Stimulated activated CD8-positive, alpha-beta memory T cell treated with anti-CD3 and anti-CD28 coated beads, Interleukin-7, amount 100 ng/mL, for 24 hours (primary cell): ENCODE measurements around the gene SIN3B.

Experiments used
- DNase-seq: peaks from one replicate; pipeline ENCODE4 v3.0.0-alpha.2; 2020; ENCODE audit warnings: low read depth

SIN3B gene

GRCh38 chr19:16889366-16889882, 60.2 kb downstream of the SIN3B start:
- DNase-seq, result no peak

- no peak for DNase-seq
Measured at GRCh38 chr19:16889883-16890460, 60.8 kb downstream of the SIN3B start.

- DNase-seq, result no peak
Measured at GRCh38 chr19:16890461-16891184, 61.4 kb downstream of the SIN3B start.

- DNase-seq, result no peak
Measured at GRCh38 chr19:16891696-16892382, 62.6 kb downstream of the SIN3B start.

GRCh38 chr19:16892436-16892835, 63.2 kb downstream of the SIN3B start:
- DNase-seq, result no peak

- no peak for DNase-seq
Measured at GRCh38 chr19:16892868-16893685, 63.9 kb downstream of the SIN3B start.

- no peak for DNase-seq
Measured at GRCh38 chr19:16893686-16893989, 64.4 kb downstream of the SIN3B start.

- DNase-seq, result no peak
Measured at GRCh38 chr19:16894080-16894479, 64.9 kb downstream of the SIN3B start.

- no peak for DNase-seq
Measured at GRCh38 chr19:16895467-16896145, 66.4 kb downstream of the SIN3B start.

- DNase-seq, result no peak
Measured at GRCh38 chr19:16896146-16897028, 67.2 kb downstream of the SIN3B start.

GRCh38 chr19:16897029-16897855, 68.0 kb downstream of the SIN3B start:
- peak; percentile 48 for DNase-seq

GRCh38 chr19:16897856-16898161, 68.6 kb downstream of the SIN3B start:
- DNase-seq, result no peak

GRCh38 chr19:16898361-16899015, 69.3 kb downstream of the SIN3B start:
- DNase-seq, result no peak

GRCh38 chr19:16899566-16900075, 70.4 kb downstream of the SIN3B start:
- no peak for DNase-seq

GRCh38 chr19:16901491-16902175, 72.4 kb downstream of the SIN3B start:
- no peak for DNase-seq

- no peak for DNase-seq
Measured at GRCh38 chr19:16902545-16902944, 73.3 kb downstream of the SIN3B start.

GRCh38 chr19:16903347-16903746, 74.1 kb downstream of the SIN3B start:
- no peak for DNase-seq

- DNase-seq, result no peak
Measured at GRCh38 chr19:16904599-16904998, 75.4 kb downstream of the SIN3B start.

GRCh38 chr19:16908759-16909158, 79.6 kb downstream of the SIN3B start:
- no peak for DNase-seq
